IMR-90 (cell line): ENCODE results near the gene NKAPL. TPM values are rescaled to one million over a fixed set of nuclear protein-coding genes. Genes with fewer than 3 reads are reported as not detected.

Experiments used
- ATAC-seq: fragments of 200-7000 bp; cut with Tn5 transposase; 2 replicates; pipeline ENCODE4 v1.9.1; 2020; ENCODE audit warnings: low read depth, mild to moderate bottlenecking, moderate library complexity
- BruUV-seq: library from RNA; stranded (reverse); fragments of 400-500 nt; replicated peaks from 2 replicates; lab custom pipeline; 2021; lab: Mats Ljungman, UMichigan
- CTCF ChIA-PET: fragments of 300-600 bp; formaldehyde crosslinking; extraction: SDS; loops from one replicate; lab custom pipeline; 2021; ENCODE audit warnings: antibody characterized with exemption; lab: Yijun Ruan, JAX
- POLR2A ChIA-PET: fragments of 300-600 bp; sonication (Branson Sonifier 250); formaldehyde crosslinking; loops from one replicate; lab custom pipeline; 2022; ENCODE audit warnings: antibody characterized with exemption; ENCODE audit not compliant: unreplicated experiment; lab: Charles Lee
- DNase-seq: peaks from one replicate; pipeline ENCODE4 v3.0.0; 2013
- H2AFZ ChIP-seq: replicated peaks from 2 replicates; pipeline ENCODE3; 2013; ENCODE audit warnings: low read length, mild to moderate bottlenecking; ENCODE audit not compliant: poor library complexity
- H2AK5ac ChIP-seq: 2 replicates; pipeline ENCODE4 v1.6.1; 2013; ENCODE audit warnings: low read depth, low read length, inconsistent platforms
- H2AK9ac ChIP-seq: replicated peaks from 2 replicates; pipeline ENCODE3; 2013; ENCODE audit warnings: mild to moderate bottlenecking, low read depth, low read length, moderate library complexity; ENCODE audit not compliant: poor library complexity
- H2BK120ac ChIP-seq: 2 replicates; pipeline ENCODE4 v1.6.1; 2013; ENCODE audit warnings: low read depth, low read length, inconsistent platforms
- H2BK15ac ChIP-seq: 3 replicates; pipeline ENCODE4 v1.6.1; 2013; ENCODE audit warnings: low read depth, low read length, inconsistent platforms
- H2BK20ac ChIP-seq: 2 replicates; pipeline ENCODE4 v1.6.1; 2013; ENCODE audit warnings: low read depth, mild to moderate bottlenecking, inconsistent platforms, low read length, moderate library complexity
- H2BK5ac ChIP-seq: 2 replicates; pipeline ENCODE4 v1.6.1; 2013; ENCODE audit warnings: mild to moderate bottlenecking, low read depth, low read length, inconsistent platforms; ENCODE audit not compliant: poor library complexity, severe bottlenecking
- H3K14ac ChIP-seq: replicated peaks from 2 replicates; pipeline ENCODE4 v1.6.1; 2013; ENCODE audit warnings: low read depth, low read length, inconsistent platforms
- H3K18ac ChIP-seq: 2 replicates; pipeline ENCODE4 v1.6.1; 2013; ENCODE audit warnings: low read depth, low read length, control low read depth
- H3K23ac ChIP-seq: 2 replicates; pipeline ENCODE4 v1.6.1; 2013; ENCODE audit warnings: low read depth, low read length, inconsistent platforms
- H3K27ac ChIP-seq: 2 replicates; pipeline ENCODE4 v1.5.1; 2013; ENCODE audit warnings: mild to moderate bottlenecking, control low read depth, low read length; ENCODE audit not compliant: insufficient read depth
- H3K27me3 ChIP-seq: 2 replicates; pipeline ENCODE4 v1.6.1; 2013; ENCODE audit warnings: low read length; ENCODE audit not compliant: control insufficient read depth, insufficient read depth
- H3K36me3 ChIP-seq: 2 replicates; pipeline ENCODE4 v1.6.1; 2013; ENCODE audit warnings: low read length, mixed read lengths; ENCODE audit not compliant: control insufficient read depth, insufficient read depth
- H3K4ac ChIP-seq: 2 replicates; pipeline ENCODE4 v1.6.1; 2013; ENCODE audit warnings: low read depth, low read length, inconsistent platforms
- H3K4me1 ChIP-seq: 2 replicates; pipeline ENCODE4 v1.6.1; 2013; ENCODE audit warnings: low read length, mixed read lengths; ENCODE audit not compliant: control insufficient read depth, insufficient read depth
- H3K4me2 ChIP-seq: 2 replicates; pipeline ENCODE4 v1.6.1; 2013; ENCODE audit warnings: low read depth, mild to moderate bottlenecking, control low read depth, low read length, moderate library complexity
- H3K4me3 ChIP-seq: 2 replicates; pipeline ENCODE4 v1.5.1; 2013; ENCODE audit warnings: low read depth, mild to moderate bottlenecking, control low read depth, low read length, moderate library complexity; ENCODE audit not compliant: insufficient read depth
- H3K56ac ChIP-seq: 2 replicates; pipeline ENCODE4 v1.6.1; 2013; ENCODE audit warnings: low read length, inconsistent platforms; ENCODE audit not compliant: insufficient read depth; ENCODE audit errors: extremely low read depth
- H3K79me1 ChIP-seq, 2 experiments: 2 replicates each; pipeline ENCODE4 v1.6.1; 2013; ENCODE audit warnings: low read length in 2 of 2, inconsistent platforms in 1 of 2, low read depth in 1 of 2
- H3K9ac ChIP-seq: 2 replicates; pipeline ENCODE4 v1.6.1; 2013; ENCODE audit warnings: low read depth, low read length, control low read depth
- H3K9me1 ChIP-seq: 2 replicates; pipeline ENCODE4 v1.6.1; 2013; ENCODE audit warnings: low read length, inconsistent platforms; ENCODE audit not compliant: insufficient read depth
- H3K9me3 ChIP-seq: 2 replicates; pipeline ENCODE4 v1.6.1; 2013; ENCODE audit warnings: low read length; ENCODE audit not compliant: control insufficient read depth, insufficient read depth
- H4K20me1 ChIP-seq: 2 replicates; pipeline ENCODE4 v1.6.1; 2013; ENCODE audit warnings: low read length, inconsistent platforms; ENCODE audit not compliant: insufficient read depth
- H4K5ac ChIP-seq: 2 replicates; pipeline ENCODE4 v1.6.1; 2013; ENCODE audit warnings: mild to moderate bottlenecking, low read depth, low read length, control low read depth
- H4K8ac ChIP-seq, 2 experiments: 2 replicates each; pipeline ENCODE4 v1.6.1; 2013; ENCODE audit warnings: low read depth in 2 of 2, low read length in 2 of 2, control low read depth in 1 of 2, inconsistent platforms in 1 of 2
- H4K91ac ChIP-seq: 2 replicates; pipeline ENCODE4 v1.6.1; 2013; ENCODE audit warnings: low read depth, low read length, inconsistent platforms; ENCODE audit not compliant: insufficient read depth
- CEBPB ChIP-seq: IDR thresholded peaks from 2 replicates; pipeline ENCODE4 v1.6.1; 2012; ENCODE audit warnings: low read depth, low read length, improper control_type of control experiment
- CHD1 ChIP-seq: IDR thresholded peaks from 2 replicates; pipeline ENCODE4 v1.6.1; 2012; ENCODE audit warnings: low read depth, low read length, improper control_type of control experiment
- FOS ChIP-seq: fragments of 150-350 bp; IDR thresholded peaks from 2 replicates; pipeline ENCODE4 v1.6.1; 2016; ENCODE audit warnings: low read depth, low read length
- MAFK ChIP-seq: IDR thresholded peaks from 2 replicates; pipeline ENCODE4 v1.6.1; 2012; ENCODE audit warnings: low read depth, low read length, improper control_type of control experiment
- MAZ ChIP-seq: IDR thresholded peaks from 2 replicates; pipeline ENCODE4 v1.6.1; 2012; ENCODE audit warnings: low read depth, mild to moderate bottlenecking, low read length, improper control_type of control experiment, moderate library complexity, borderline replicate concordance
- MXI1 ChIP-seq: IDR thresholded peaks from 2 replicates; pipeline ENCODE4 v1.6.1; 2012; ENCODE audit warnings: low read depth, mild to moderate bottlenecking, low read length, moderate library complexity, borderline replicate concordance
- SMC3 ChIP-seq: fragments of 150-350 bp; IDR thresholded peaks from 2 replicates; pipeline ENCODE4 v1.6.1; 2016; ENCODE audit warnings: low read depth, mild to moderate bottlenecking, antibody characterized with exemption, low read length, moderate library complexity
- WGBS, 2 experiments: methylation state at CpG; one replicate each; pipeline versions ENCODE4 v1.1.5 to v1.1.7; 2013; ENCODE audit warnings: missing lambda C conversion rate in 2 of 2; ENCODE audit not compliant: insufficient read length in 1 of 2; ENCODE audit errors: extremely low coverage in 2 of 2; 5-methylcytosine and 5-hydroxymethylcytosine counted together
- dilution Hi-C: fragments of 300-500 bp; cut with HindIII; formaldehyde crosslinking; loops from one replicate; pipeline ENCODE4 v1.14.3; 2018; ENCODE audit warnings: low sequenced_read_pairs; ENCODE audit not compliant: unreplicated experiment
- in situ Hi-C: fragments of 300-500 bp; cut with MboI; formaldehyde crosslinking; loops from 3 replicates; pipeline ENCODE4 v1.14.3; 2019; ENCODE audit warnings: low sequenced_read_pairs, inconsistent platforms, mixed read lengths
- intact Hi-C: fragments of 100-400 bp; cut with micrococcal nuclease; formaldehyde crosslinking; loops from 2 replicates; pipeline ENCODE4 v1.10.0; 2022
- polyA plus RNA-seq, 3 experiments: library from polyadenylated mRNA; depleted of rRNA; stranded (reverse); fragments of >200 nt; gene quantifications; 2 replicates each; pipeline ENCODE4 v1.2.3, GENCODE V29; 2012; ENCODE audit warnings: low replicate concordance in 1 of 3
- total RNA-seq: library from RNA; depleted of rRNA; stranded (reverse); fragments of >200 nt; gene quantifications from 2 replicates; pipeline ENCODE4 v1.2.3, GENCODE V29; 2012
- TF ChIP-seq, protein P1 (sequence below): fragments of 150-350 bp; IDR thresholded peaks from 2 replicates; pipeline ENCODE4 v1.6.1; 2016; ENCODE audit warnings: low read depth, mild to moderate bottlenecking, low read length, moderate library complexity, borderline replicate concordance
- TF ChIP-seq, protein P2 (sequence below): fragments of 150-350 bp; IDR thresholded peaks from 2 replicates; pipeline ENCODE4 v1.6.1; 2017; ENCODE audit warnings: mild to moderate bottlenecking, antibody characterized with exemption, low read length, low read depth
- TF ChIP-seq, protein P3 (sequence below): conservative IDR thresholded peaks from 2 replicates; pipeline ENCODE4 v1.5.1; 2012; ENCODE audit warnings: mild to moderate bottlenecking, low read depth, low read length, improper control_type of control experiment

Gene NKAPL
- total and polyA plus RNA-seq, 2 of the 4 experiments (the other 2 are of a cell fraction): 0.51 to 0.54 TPM

- no peak overlapping the region; the same call in 1 of the 2 replicates for H3K23ac ChIP-seq
- 0 out of 2 replicates have a peak overlapping the region, but pooled peaks have one; percentile 42 for H3K56ac ChIP-seq
- H3K4me2 ChIP-seq: peak overlapping the region; percentile 60
- H3K27me3 ChIP-seq: no peaks in the 10 kb centered on the region
- H3K4me3 ChIP-seq: peak overlapping the region; percentile 58
- no peaks in the 10 kb centered on the region for H3K9me3 ChIP-seq
- H4K5ac ChIP-seq: peak overlapping the region; percentile 34
- H2AK5ac ChIP-seq: no peak overlapping the region; the same call in 1 of the 2 replicates
- peak overlapping the region; percentile 96 to 97 for H4K8ac ChIP-seq
- in situ Hi-C loops (no loop called here), dilution Hi-C loops (no loop called here), intact Hi-C loops (loop anchor here (1.0 to 5.0 kb wide), 4 partner anchors 15 to 106 kb away; partner anchors contain the start of genes PGBD1 and ZSCAN9)
- BruUV-seq: no TSS peak
- no peaks in the 10 kb centered on the region for H4K20me1 ChIP-seq
- peak overlapping the region; percentile 94 for H2AFZ ChIP-seq
- ChIA-PET CTCF (no interaction called here), POLR2A (interaction anchor here (1.2 kb wide), 1 partner anchor 16 kb away, joined by 6 read pairs; the partner anchor contains the start of gene ZSCAN26)
- H3K9ac ChIP-seq: peak overlapping the region; percentile 78
- peak overlapping the region; percentile 46 for H3K27ac ChIP-seq
- peak overlapping the region; percentile 7 for H2BK5ac ChIP-seq
- peak overlapping the region; percentile 83 for H4K91ac ChIP-seq
- H3K9me1 ChIP-seq: 0 out of 2 replicates have a peak, but pooled peaks cover 3% of the 10 kb centered on the region
- H2BK15ac ChIP-seq: no peak overlapping the region
- peak; percentile 1 for DNase-seq
- TF ChIP-seq FOS (no peak), SMC3 (no peak), MXI1 (no peak), MAFK (no peak), MAZ (no peak), CEBPB (no peak), CHD1 (no peak)
- TF ChIP-seq, protein P1, sequence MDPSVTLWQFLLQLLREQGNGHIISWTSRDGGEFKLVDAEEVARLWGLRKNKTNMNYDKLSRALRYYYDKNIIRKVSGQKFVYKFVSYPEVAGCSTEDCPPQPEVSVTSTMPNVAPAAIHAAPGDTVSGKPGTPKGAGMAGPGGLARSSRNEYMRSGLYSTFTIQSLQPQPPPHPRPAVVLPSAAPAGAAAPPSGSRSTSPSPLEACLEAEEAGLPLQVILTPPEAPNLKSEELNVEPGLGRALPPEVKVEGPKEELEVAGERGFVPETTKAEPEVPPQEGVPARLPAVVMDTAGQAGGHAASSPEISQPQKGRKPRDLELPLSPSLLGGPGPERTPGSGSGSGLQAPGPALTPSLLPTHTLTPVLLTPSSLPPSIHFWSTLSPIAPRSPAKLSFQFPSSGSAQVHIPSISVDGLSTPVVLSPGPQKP: no peak
- TF ChIP-seq, protein P2, sequence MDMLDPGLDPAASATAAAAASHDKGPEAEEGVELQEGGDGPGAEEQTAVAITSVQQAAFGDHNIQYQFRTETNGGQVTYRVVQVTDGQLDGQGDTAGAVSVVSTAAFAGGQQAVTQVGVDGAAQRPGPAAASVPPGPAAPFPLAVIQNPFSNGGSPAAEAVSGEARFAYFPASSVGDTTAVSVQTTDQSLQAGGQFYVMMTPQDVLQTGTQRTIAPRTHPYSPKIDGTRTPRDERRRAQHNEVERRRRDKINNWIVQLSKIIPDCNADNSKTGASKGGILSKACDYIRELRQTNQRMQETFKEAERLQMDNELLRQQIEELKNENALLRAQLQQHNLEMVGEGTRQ: no peak
- TF ChIP-seq, protein P3, sequence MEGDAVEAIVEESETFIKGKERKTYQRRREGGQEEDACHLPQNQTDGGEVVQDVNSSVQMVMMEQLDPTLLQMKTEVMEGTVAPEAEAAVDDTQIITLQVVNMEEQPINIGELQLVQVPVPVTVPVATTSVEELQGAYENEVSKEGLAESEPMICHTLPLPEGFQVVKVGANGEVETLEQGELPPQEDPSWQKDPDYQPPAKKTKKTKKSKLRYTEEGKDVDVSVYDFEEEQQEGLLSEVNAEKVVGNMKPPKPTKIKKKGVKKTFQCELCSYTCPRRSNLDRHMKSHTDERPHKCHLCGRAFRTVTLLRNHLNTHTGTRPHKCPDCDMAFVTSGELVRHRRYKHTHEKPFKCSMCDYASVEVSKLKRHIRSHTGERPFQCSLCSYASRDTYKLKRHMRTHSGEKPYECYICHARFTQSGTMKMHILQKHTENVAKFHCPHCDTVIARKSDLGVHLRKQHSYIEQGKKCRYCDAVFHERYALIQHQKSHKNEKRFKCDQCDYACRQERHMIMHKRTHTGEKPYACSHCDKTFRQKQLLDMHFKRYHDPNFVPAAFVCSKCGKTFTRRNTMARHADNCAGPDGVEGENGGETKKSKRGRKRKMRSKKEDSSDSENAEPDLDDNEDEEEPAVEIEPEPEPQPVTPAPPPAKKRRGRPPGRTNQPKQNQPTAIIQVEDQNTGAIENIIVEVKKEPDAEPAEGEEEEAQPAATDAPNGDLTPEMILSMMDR: no peak
- WGBS, 2 experiments: 0% methylated on average over 13 of the region's 25 CpGs; no CpG with 5 or more reads in 1 of the 2 experiments
- H3K4ac ChIP-seq: peak overlapping the region; percentile 82
- H2AK9ac ChIP-seq: peak overlapping the region; percentile 88
- no peak overlapping the region for H2BK20ac ChIP-seq
- H3K18ac ChIP-seq: no peak overlapping the region
- ATAC-seq: peak; percentile 59
- H3K4me1 ChIP-seq: peaks cover 7% of the 10 kb centered on the region
- peak overlapping the region; percentile 78; the same call in 1 of the 2 replicates for H3K14ac ChIP-seq
- H2BK120ac ChIP-seq: no peak overlapping the region
- H3K36me3 ChIP-seq: peaks cover 10% of the 10 kb centered on the region
- peaks cover 7 to 24% of the 10 kb centered on the region in 2 experiments for H3K79me1 ChIP-seq
Observed at GRCh38 chr6:28251661-28252008, 7.5 kb upstream of the NKAPL start.
